Kidney epithelial cell (primary cell): ENCODE results near the gene MACROD2. TPM values are rescaled to one million over a fixed set of nuclear protein-coding genes. Genes with fewer than 3 reads are reported as not detected.

Experiments
- DNase-seq: peaks from one replicate; pipeline ENCODE4 v3.0.0-alpha.2; 2010; ENCODE audit warnings: low read depth
- H3K27me3 ChIP-seq: 2 replicates; pipeline ENCODE4 v1.6.0; 2011; ENCODE audit warnings: low read length; ENCODE audit not compliant: control insufficient read depth, insufficient read depth
- H3K36me3 ChIP-seq: 2 replicates; pipeline ENCODE4 v1.5.1; 2011; ENCODE audit warnings: low read length; ENCODE audit not compliant: control insufficient read depth, insufficient read depth
- H3K4me3 ChIP-seq: 2 replicates; pipeline ENCODE4 v1.5.1; 2011; ENCODE audit warnings: low read depth, mild to moderate bottlenecking, control low read depth, low read length
- CTCF ChIP-seq: IDR thresholded peaks from 2 replicates; pipeline ENCODE4 v1.5.1; 2011; ENCODE audit warnings: mild to moderate bottlenecking, moderate library complexity, low read length, control low read depth, inconsistent platforms; ENCODE audit not compliant: insufficient read depth, poor library complexity, severe bottlenecking
- total RNA-seq: library from RNA; depleted of rRNA; stranded (reverse); fragments of >200 nt; gene quantifications from 2 replicates; pipeline ENCODE4 v1.2.3, GENCODE V29; 2015

The MACROD2 gene
- total RNA-seq, 1 donor from 2014 or later = 0.79 TPM

GRCh38 chr20:15512916-15513315 is 1517.6 kb downstream of the MACROD2 start:
- H3K27me3 ChIP-seq = no peaks in the 10 kb centered on the region
- no peak for TF ChIP-seq CTCF
- H3K4me3 ChIP-seq = no peak overlapping the region
- no peaks in the 10 kb centered on the region for H3K36me3 ChIP-seq
- DNase-seq = no peak

- H3K27me3 ChIP-seq = no peaks in the 10 kb centered on the region
- TF ChIP-seq CTCF = no peak
- no peak for DNase-seq
- H3K36me3 ChIP-seq = no peaks in the 10 kb centered on the region
- no peak overlapping the region for H3K4me3 ChIP-seq
Observed at GRCh38 chr20:15515691-15516090, 1520.4 kb downstream of the MACROD2 start.

GRCh38 chr20:15520930-15521524 is 1525.7 kb downstream of the MACROD2 start:
- no peaks in the 10 kb centered on the region for H3K27me3 ChIP-seq
- DNase-seq = no peak
- H3K36me3 ChIP-seq = no peaks in the 10 kb centered on the region
- no peak for TF ChIP-seq CTCF
- no peak overlapping the region for H3K4me3 ChIP-seq

GRCh38 chr20:15523400-15523799 is 1528.1 kb downstream of the MACROD2 start:
- no peak for TF ChIP-seq CTCF
- Histone ChIP-seq H3K36me3 (no peaks in the 10 kb centered on the region), H3K27me3 (no peaks in the 10 kb centered on the region), H3K4me3 (no peak overlapping the region)
- no peak for DNase-seq

- DNase-seq = no peak
- H3K36me3 ChIP-seq = no peaks in the 10 kb centered on the region
- no peak for TF ChIP-seq CTCF
- H3K4me3 ChIP-seq = no peak overlapping the region
- no peaks in the 10 kb centered on the region for H3K27me3 ChIP-seq
Observed at GRCh38 chr20:15528391-15529111, 1533.2 kb downstream of the MACROD2 start.
